DOHH2 (cell line): Measurements from ENCODE around the gene TRIM58.

Experiments used
- H3F3A ChIP-seq: fragments of 200-600 bp; sonication (generic), shearing (Covaris generic); 2 replicates; pipeline ENCODE4 v1.6.0; 2016; ENCODE audit warnings: antibody characterized with exemption, mild to moderate bottlenecking; ENCODE audit not compliant: control insufficient read depth, insufficient read depth
- H3K27ac ChIP-seq: fragments of 200-600 bp; sonication (generic); 2 replicates; pipeline ENCODE4 v1.5.1; 2014; ENCODE audit warnings: low read depth, mild to moderate bottlenecking, low read length, moderate library complexity
- H3K27me3 ChIP-seq: fragments of 200-600 bp; sonication (generic); 2 replicates; pipeline ENCODE4 v1.6.1; 2014; ENCODE audit warnings: mild to moderate bottlenecking, low read length, mixed read lengths; ENCODE audit not compliant: control insufficient read depth
- H3K36me3 ChIP-seq: fragments of 200-600 bp; sonication (generic); 2 replicates; pipeline ENCODE4 v1.6.1; 2014; ENCODE audit warnings: mild to moderate bottlenecking, low read length, moderate library complexity, mixed read lengths; ENCODE audit not compliant: control insufficient read depth
- H3K4me1 ChIP-seq: fragments of 200-600 bp; sonication (generic); 2 replicates; pipeline ENCODE4 v1.6.1; 2014; ENCODE audit warnings: mild to moderate bottlenecking, low read length, mixed read lengths; ENCODE audit not compliant: control insufficient read depth
- H3K4me2 ChIP-seq: fragments of 200-600 bp; sonication (generic); 2 replicates; pipeline ENCODE4 v1.6.0; 2014; ENCODE audit warnings: mild to moderate bottlenecking, low read length, moderate library complexity
- H3K4me3 ChIP-seq: fragments of 200-600 bp; sonication (generic); 2 replicates; pipeline ENCODE4 v1.5.1; 2014; ENCODE audit warnings: mild to moderate bottlenecking, low read length, mixed read lengths
- H3K79me2 ChIP-seq: fragments of 200-600 bp; sonication (generic); 2 replicates; pipeline ENCODE4 v1.6.1; 2014; ENCODE audit warnings: mild to moderate bottlenecking, low read length, mixed read lengths; ENCODE audit not compliant: control insufficient read depth
- H3K9me2 ChIP-seq: fragments of 200-600 bp; sonication (generic); replicated peaks from 2 replicates; pipeline ENCODE4 v1.6.1; 2014; ENCODE audit warnings: mild to moderate bottlenecking, low read length, mixed read lengths; ENCODE audit not compliant: control insufficient read depth
- H3K9me3 ChIP-seq: fragments of 200-600 bp; sonication (generic); 2 replicates; pipeline ENCODE4 v1.6.1; 2014; ENCODE audit warnings: antibody characterized with exemption, low read length, mixed read lengths; ENCODE audit not compliant: control insufficient read depth, insufficient read depth
- H4K20me1 ChIP-seq: fragments of 200-600 bp; sonication (generic); 2 replicates; pipeline ENCODE4 v1.6.0; 2014; ENCODE audit warnings: low read depth, mild to moderate bottlenecking, antibody characterized with exemption, low read length, moderate library complexity; ENCODE audit not compliant: control insufficient read depth, insufficient read depth
- CTCF ChIP-seq: fragments of 200-600 bp; sonication (generic); IDR thresholded peaks from one replicate; pipeline ENCODE4 v1.5.1; 2014; ENCODE audit warnings: antibody characterized with exemption, mild to moderate bottlenecking, low read depth, low read length; ENCODE audit not compliant: poor library complexity, severe bottlenecking
- EZH2phosphoT487 ChIP-seq: fragments of 200-600 bp; sonication (generic); IDR thresholded peaks from 2 replicates; pipeline ENCODE4 v1.6.1; 2017; ENCODE audit warnings: borderline replicate concordance, mild to moderate bottlenecking, antibody characterized with exemption, low read length, moderate library complexity, mixed read lengths

Gene TRIM58, protein sequence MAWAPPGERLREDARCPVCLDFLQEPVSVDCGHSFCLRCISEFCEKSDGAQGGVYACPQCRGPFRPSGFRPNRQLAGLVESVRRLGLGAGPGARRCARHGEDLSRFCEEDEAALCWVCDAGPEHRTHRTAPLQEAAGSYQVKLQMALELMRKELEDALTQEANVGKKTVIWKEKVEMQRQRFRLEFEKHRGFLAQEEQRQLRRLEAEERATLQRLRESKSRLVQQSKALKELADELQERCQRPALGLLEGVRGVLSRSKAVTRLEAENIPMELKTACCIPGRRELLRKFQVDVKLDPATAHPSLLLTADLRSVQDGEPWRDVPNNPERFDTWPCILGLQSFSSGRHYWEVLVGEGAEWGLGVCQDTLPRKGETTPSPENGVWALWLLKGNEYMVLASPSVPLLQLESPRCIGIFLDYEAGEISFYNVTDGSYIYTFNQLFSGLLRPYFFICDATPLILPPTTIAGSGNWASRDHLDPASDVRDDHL

DNA sequence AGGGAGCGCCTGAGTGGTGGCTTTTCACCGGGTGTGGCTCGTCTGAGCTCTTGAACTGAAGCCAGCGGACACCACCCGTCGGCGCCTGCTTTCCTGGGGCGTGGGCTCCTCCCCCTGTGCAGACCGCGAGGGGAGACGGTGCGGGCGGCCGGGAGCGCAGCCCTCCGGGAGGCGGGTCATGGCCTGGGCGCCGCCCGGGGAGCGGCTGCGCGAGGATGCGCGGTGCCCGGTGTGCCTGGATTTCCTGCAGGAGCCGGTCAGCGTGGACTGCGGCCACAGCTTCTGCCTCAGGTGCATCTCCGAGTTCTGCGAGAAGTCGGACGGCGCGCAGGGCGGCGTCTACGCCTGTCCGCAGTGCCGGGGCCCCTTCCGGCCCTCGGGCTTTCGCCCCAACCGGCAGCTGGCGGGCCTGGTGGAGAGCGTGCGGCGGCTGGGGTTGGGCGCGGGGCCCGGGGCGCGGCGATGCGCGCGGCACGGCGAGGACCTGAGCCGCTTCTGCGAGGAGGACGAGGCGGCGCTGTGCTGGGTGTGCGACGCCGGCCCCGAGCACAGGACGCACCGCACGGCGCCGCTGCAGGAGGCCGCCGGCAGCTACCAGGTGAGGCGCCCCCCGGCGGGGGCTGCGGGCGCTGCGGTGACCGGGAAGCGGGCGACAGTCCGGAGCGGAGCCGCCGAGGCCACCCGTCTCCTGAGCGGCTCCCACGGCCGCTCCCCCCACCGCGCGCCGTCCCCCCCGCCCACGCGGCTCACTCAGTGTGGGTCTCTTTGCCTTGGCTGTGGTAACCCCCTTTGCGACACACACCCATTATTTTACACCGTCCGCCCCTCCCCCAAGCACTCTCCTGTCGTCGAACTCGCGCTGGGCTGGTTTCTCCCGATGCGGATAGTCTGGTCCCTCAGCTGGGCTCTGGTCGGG is at the start of gene TRIM58:
Gene TRIM58 (plus strand): TSS at position 119 of the 916 bp plus-strand sequence. CDS start 60 bp downstream, at position 179.
- Histone ChIP-seq H3K4me3 (no peak within 1 kb of the TSS), H3F3A (no peaks in the 10 kb centered on the region), H3K9me2 (no peaks in the 10 kb centered on the region), H3K9me3 (no peaks in the 10 kb centered on the region), H3K4me1 (no peaks in the 10 kb centered on the region), H3K4me2 (no peak within 1 kb of the TSS), H3K79me2 (no peaks in the 10 kb centered on the region), H4K20me1 (no peaks in the 10 kb centered on the region), H3K27me3 (no peaks in the 10 kb centered on the region), H3K27ac (no peak within 1 kb of the TSS), H3K36me3 (no peaks in the 10 kb centered on the region)
- TF ChIP-seq EZH2phosphoT487 (no peak), CTCF (no peak)

DNA sequence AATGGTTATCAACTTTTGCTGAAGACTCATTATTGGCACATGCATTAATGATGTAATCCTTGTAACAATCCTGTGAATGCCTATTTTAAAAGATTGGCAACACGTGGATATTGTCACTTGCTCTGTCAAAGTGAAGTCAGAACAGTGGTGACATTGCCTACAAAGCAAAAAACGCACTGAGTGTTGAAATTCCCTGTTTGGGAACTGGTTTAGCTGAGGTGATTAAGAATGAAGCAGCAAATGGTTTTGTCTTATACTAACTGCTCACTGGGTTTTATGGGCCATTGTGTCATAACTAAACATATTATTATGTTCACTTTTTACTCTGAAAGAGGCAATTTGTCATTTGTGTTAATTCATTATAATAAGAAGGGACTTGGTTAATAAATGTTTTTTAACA is 44.4 kb upstream of the TRIM58 start:
- Histone ChIP-seq H3K27ac (no peak overlapping the region), H4K20me1 (no peaks in the 10 kb centered on the region), H3K36me3 (no peaks in the 10 kb centered on the region), H3K4me1 (no peaks in the 10 kb centered on the region), H3K4me3 (no peak overlapping the region), H3K4me2 (no peak overlapping the region), H3F3A (no peaks in the 10 kb centered on the region), H3K9me2 (no peaks in the 10 kb centered on the region), H3K27me3 (no peaks in the 10 kb centered on the region), H3K9me3 (no peaks in the 10 kb centered on the region; the same call in 1 of the 2 replicates), H3K79me2 (no peaks in the 10 kb centered on the region)
- no peak for TF ChIP-seq EZH2phosphoT487

DNA sequence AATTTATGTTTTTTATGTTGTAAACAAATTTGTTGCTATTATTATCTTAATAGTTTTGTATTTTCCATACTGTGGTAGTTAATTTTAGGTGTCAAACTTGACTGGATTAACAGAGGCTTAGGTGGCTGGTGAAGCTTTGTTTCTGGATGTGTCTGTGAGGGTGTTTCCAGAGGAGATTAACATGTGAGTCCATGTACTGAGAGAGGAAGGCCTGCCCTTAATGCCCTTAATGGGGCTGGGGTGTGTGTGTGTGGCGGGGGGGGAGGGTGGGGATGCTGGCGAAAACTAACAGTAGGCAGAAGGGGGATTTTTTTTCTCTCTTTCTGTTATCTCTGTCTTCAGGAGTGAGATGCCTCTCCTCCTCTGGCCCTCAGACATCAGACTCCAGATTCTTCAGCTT is 34.9 kb upstream of the TRIM58 start:
- H3K4me1 ChIP-seq, result peaks cover 13% of the 10 kb centered on the region
- H3K79me2 ChIP-seq, result no peaks in the 10 kb centered on the region
- no peak overlapping the region for H3K4me2 ChIP-seq
- no peaks in the 10 kb centered on the region for H4K20me1 ChIP-seq
- no peak overlapping the region for H3K27ac ChIP-seq
- TF ChIP-seq EZH2phosphoT487 (no peak), CTCF (no peak)
- no peaks in the 10 kb centered on the region for H3K9me2 ChIP-seq
- H3K36me3 ChIP-seq, result no peaks in the 10 kb centered on the region
- no peaks in the 10 kb centered on the region for H3F3A ChIP-seq
- H3K27me3 ChIP-seq, result no peaks in the 10 kb centered on the region
- no peaks in the 10 kb centered on the region for H3K9me3 ChIP-seq
- no peak overlapping the region for H3K4me3 ChIP-seq

GRCh38 chr1:247824023-247824422 is 33.0 kb upstream of the TRIM58 start, which contains the start of gene OR14A16:
OR14A16 (minus strand) TSS chr1:247824119; CDS start chr1:247815729, 8,390 bp downstream.
- H3K4me3 ChIP-seq, result peak within 1 kb of the TSS; percentile 26; the same call in 1 of the 2 replicates
- H3K36me3 ChIP-seq, result no peaks in the 10 kb centered on the region
- no peaks in the 10 kb centered on the region for H3K9me3 ChIP-seq
- H3K4me1 ChIP-seq, result peaks cover 13% of the 10 kb centered on the region
- no peaks in the 10 kb centered on the region for H3K79me2 ChIP-seq
- H3K9me2 ChIP-seq, result no peaks in the 10 kb centered on the region
- peak within 1 kb of the TSS; percentile 36 for H3K4me2 ChIP-seq
- H3K27me3 ChIP-seq, result no peaks in the 10 kb centered on the region
- no peaks in the 10 kb centered on the region for H3F3A ChIP-seq
- no peak within 1 kb of the TSS for H3K27ac ChIP-seq
- TF ChIP-seq EZH2phosphoT487, result no peak
- no peak for TF ChIP-seq CTCF
- no peaks in the 10 kb centered on the region for H4K20me1 ChIP-seq
